ENCODE results near the gene LUZP1. TPM values are rescaled to one million over a fixed set of nuclear protein-coding genes. Genes with fewer than 3 reads are reported as not detected.

The LUZP1 gene
- total and polyA plus RNA-seq, 2 donors (not counting 1 experiment from before 2014, with no cell fraction given): 18.8 to 27.2 TPM

DNA sequence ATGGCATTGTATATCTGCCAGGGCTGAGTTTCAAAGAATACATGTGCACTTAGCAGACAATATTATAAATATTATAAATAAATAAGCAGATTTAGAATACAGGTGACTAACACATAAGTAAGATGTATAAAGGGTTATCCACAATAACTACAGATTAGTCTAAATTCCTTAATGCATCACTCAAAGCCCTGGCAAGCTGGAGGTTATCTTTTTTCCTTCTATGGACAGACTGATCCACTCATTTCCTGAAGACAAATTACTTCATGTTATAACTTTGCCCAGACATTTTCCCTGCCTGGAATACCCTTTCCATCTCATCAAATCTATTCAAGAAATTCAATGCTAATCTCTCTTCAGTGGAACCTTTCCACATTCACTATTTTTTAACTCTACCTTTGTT, 38.8 kb downstream of the LUZP1 start:
- Histone ChIP-seq H2AFZ (ENCODE audit: low read length) (no peak overlapping the region), H3K9ac (ENCODE audit: insufficient read depth, low read length) (no peak overlapping the region), H3K9me3 (ENCODE audit: control insufficient read depth, insufficient read depth, low read depth, low read length) (no peaks in the 10 kb centered on the region), H3K36me3 (ENCODE audit: control insufficient read depth, insufficient read depth, low read length) (no peaks in the 10 kb centered on the region), H3K4me2 (ENCODE audit: extremely low read depth, insufficient read depth, low read length) (no peak overlapping the region), H3K27ac (ENCODE audit: insufficient read depth, low read length) (no peak overlapping the region), H3K4me1 (ENCODE audit: control insufficient read depth, extremely low read depth, insufficient read depth, low read length) (peaks cover 6% of the 10 kb centered on the region), H3K4me3 (replicated peaks in 1 of 4; ENCODE audit: control extremely low read depth in 1 of 4, insufficient read depth in 1 of 4, low read depth in 3 of 4, low read length in 4 of 4) (no peak overlapping the region), H3K79me2 (ENCODE audit: control insufficient read depth, insufficient read depth, low read length) (peaks cover 20% of the 10 kb centered on the region), H4K20me1 (ENCODE audit: control insufficient read depth, extremely low read depth, insufficient read depth, low read length) (no peaks in the 10 kb centered on the region), H3K27me3 (ENCODE audit: control insufficient read depth, insufficient read depth, low read length) (no peaks in the 10 kb centered on the region)
- DNase-seq (ENCODE audit: low read depth in 2 of 2): peak in 1 of 2 donors; percentile 47
- TF ChIP-seq EZH2 (IDR thresholded peaks at IDR 0.05; ENCODE audit: low read length, missing control alignments): no peak
- TF ChIP-seq CTCF (conservative IDR thresholded peaks at IDR 0.05 in 1 of 2, IDR thresholded peaks at IDR 0.05 in 1 of 2; ENCODE audit: low read depth in 1 of 2, low read length in 2 of 2): no peak

DNA sequence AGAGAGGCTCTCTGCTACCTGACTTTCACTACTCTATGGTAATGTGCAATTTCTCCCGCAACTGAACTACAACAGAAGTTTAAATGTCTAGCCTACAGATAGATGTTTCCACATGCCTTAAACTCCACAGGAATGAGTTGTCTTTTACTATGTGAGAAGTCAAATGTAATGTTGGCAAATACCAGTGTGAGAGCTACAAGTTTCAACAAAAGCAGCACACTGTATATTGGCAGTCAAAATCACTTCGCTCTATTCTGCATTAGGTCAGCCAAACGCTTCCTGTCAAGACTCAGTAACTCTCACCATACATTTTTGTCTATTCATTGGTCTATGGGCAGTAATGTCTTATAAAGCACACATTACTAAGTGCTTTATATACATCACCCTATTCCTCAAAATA, 41.9 kb downstream of the LUZP1 start:
- Histone ChIP-seq H3K36me3 (ENCODE audit: control insufficient read depth, insufficient read depth, low read length) (no peaks in the 10 kb centered on the region), H3K27ac (ENCODE audit: insufficient read depth, low read length) (no peak overlapping the region), H3K79me2 (ENCODE audit: control insufficient read depth, insufficient read depth, low read length) (peaks cover 30% of the 10 kb centered on the region), H3K4me3 (replicated peaks in 1 of 4; ENCODE audit: control extremely low read depth in 1 of 4, insufficient read depth in 1 of 4, low read depth in 3 of 4, low read length in 4 of 4) (no peak overlapping the region), H3K9ac (ENCODE audit: insufficient read depth, low read length) (no peak overlapping the region), H3K4me2 (ENCODE audit: extremely low read depth, insufficient read depth, low read length) (peak overlapping the region; percentile 25), H2AFZ (ENCODE audit: low read length) (no peak overlapping the region), H4K20me1 (ENCODE audit: control insufficient read depth, extremely low read depth, insufficient read depth, low read length) (no peaks in the 10 kb centered on the region), H3K9me3 (ENCODE audit: control insufficient read depth, insufficient read depth, low read depth, low read length) (no peaks in the 10 kb centered on the region), H3K27me3 (ENCODE audit: control insufficient read depth, insufficient read depth, low read length) (no peaks in the 10 kb centered on the region), H3K4me1 (ENCODE audit: control insufficient read depth, extremely low read depth, insufficient read depth, low read length) (peaks cover 5% of the 10 kb centered on the region)
- TF ChIP-seq EZH2 (IDR thresholded peaks at IDR 0.05; ENCODE audit: low read length, missing control alignments) (no peak), CTCF (conservative IDR thresholded peaks at IDR 0.05 in 1 of 2, IDR thresholded peaks at IDR 0.05 in 1 of 2; ENCODE audit: low read depth in 1 of 2, low read length in 2 of 2) (no peak)
- peak; percentile 79 to 81 for DNase-seq (ENCODE audit: low read depth in 2 of 2)

DNA sequence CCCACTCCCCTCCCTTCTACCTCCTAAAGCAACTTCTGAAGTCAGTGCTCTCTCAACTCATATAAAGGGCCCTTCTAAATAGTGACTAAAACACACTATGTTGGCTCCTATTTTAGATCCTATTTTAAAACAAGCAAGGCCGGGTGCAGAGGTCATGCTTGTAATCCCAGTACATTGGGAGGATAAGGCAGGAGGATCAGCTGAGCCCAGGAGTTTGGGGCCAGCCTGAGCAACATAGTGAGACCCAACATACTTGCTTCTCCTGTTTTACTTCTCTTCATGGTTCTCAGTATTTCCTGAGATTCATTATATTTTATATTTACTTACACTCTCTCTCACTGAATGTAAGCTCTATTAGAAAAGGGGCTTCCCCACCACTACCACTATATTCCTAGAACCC, 42.5 kb downstream of the LUZP1 start:
- DNase-seq (ENCODE audit: low read depth in 2 of 2): no peak
- Histone ChIP-seq H3K4me2 (ENCODE audit: extremely low read depth, insufficient read depth, low read length) (no peak overlapping the region), H3K27me3 (ENCODE audit: control insufficient read depth, insufficient read depth, low read length) (no peaks in the 10 kb centered on the region), H4K20me1 (ENCODE audit: control insufficient read depth, extremely low read depth, insufficient read depth, low read length) (no peaks in the 10 kb centered on the region), H3K9ac (ENCODE audit: insufficient read depth, low read length) (no peak overlapping the region), H3K79me2 (ENCODE audit: control insufficient read depth, insufficient read depth, low read length) (peaks cover 31% of the 10 kb centered on the region), H2AFZ (ENCODE audit: low read length) (no peak overlapping the region), H3K4me3 (replicated peaks in 1 of 4; ENCODE audit: control extremely low read depth in 1 of 4, insufficient read depth in 1 of 4, low read depth in 3 of 4, low read length in 4 of 4) (no peak overlapping the region), H3K36me3 (ENCODE audit: control insufficient read depth, insufficient read depth, low read length) (no peaks in the 10 kb centered on the region), H3K4me1 (ENCODE audit: control insufficient read depth, extremely low read depth, insufficient read depth, low read length) (peaks cover 5% of the 10 kb centered on the region), H3K9me3 (ENCODE audit: control insufficient read depth, insufficient read depth, low read depth, low read length) (no peaks in the 10 kb centered on the region), H3K27ac (ENCODE audit: insufficient read depth, low read length) (no peak overlapping the region)
- no peak for TF ChIP-seq EZH2 (IDR thresholded peaks at IDR 0.05; ENCODE audit: low read length, missing control alignments)

Measured in fibroblast of lung (primary cell).